ENCODE measurements around the gene OSGIN1.
"Not testable (repeated sequence)": the region's sequence is repeated elsewhere in the genome, so short reads cannot be mapped to it uniquely, and the experiment has no call there.

OSGIN1 gene

DNA sequence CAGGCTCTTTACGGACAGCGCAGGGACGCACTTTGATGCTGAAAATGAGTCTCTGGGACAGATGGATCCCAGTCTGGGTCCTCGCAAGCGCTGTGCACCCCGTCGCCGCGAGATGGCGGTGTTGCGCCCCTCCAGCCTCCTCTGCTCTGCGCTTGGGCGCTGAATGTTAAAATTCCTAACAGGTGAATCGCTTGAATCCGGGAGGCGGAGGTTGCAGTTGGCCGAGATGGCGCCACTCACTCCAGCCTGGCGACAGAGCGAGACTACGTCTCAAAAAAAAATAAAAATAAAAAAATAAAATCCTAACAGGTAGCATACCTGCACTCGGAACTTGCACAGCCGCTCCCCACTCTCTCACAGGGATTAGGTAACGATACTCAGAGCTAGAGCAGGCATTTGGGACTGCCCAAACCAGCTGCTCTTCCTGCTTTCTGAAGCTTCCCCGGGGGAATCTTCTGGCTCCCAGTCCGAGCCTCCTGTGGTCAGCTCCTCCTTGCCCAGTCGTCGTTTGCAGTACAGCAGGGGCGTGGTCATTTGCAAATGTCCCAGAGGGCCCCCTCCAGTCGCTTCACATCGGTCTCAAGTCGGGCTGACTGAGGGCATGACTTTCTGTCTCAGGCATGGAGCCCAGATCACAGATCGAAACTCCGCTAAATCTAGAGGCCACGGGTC lies 26.2 kb upstream of the OSGIN1 start:
- DNase-seq (ENCODE audit: low read depth): peak; percentile 73

DNA sequence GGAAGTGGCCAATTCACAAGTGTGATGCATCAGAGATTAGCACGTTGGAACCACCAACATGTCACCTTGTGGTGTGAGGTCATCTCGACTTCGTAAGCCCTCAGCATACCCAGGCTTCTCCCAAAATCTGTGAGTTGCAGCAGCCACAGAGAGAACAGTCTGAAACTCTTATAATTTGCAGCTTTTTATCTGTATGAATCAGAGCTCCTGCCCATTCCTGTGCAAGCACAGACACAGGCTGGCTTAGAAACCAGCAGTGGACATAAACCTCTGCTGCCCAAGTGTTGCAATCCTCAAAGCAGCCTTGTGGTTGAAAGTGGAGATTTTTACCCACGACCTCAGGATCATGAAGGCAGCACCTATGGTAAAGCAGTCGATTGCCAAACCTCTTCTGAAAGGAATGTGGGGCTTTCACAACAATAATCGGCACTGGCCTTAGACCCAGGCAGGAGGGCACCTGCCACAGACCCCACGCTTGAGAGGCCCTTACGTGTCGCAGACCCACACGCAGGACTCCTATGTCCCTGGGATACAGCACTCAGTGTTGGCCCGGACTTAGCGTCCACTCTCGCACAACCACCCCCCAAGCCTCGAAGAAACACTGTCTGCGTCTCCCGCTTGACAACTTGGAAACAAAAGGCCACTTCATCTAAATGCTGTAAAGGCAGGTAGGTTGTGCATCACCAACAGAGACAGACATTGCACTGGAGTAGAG lies 24.5 kb upstream of the OSGIN1 start:
- DNase-seq (ENCODE audit: low read depth): peak; percentile 59

DNA sequence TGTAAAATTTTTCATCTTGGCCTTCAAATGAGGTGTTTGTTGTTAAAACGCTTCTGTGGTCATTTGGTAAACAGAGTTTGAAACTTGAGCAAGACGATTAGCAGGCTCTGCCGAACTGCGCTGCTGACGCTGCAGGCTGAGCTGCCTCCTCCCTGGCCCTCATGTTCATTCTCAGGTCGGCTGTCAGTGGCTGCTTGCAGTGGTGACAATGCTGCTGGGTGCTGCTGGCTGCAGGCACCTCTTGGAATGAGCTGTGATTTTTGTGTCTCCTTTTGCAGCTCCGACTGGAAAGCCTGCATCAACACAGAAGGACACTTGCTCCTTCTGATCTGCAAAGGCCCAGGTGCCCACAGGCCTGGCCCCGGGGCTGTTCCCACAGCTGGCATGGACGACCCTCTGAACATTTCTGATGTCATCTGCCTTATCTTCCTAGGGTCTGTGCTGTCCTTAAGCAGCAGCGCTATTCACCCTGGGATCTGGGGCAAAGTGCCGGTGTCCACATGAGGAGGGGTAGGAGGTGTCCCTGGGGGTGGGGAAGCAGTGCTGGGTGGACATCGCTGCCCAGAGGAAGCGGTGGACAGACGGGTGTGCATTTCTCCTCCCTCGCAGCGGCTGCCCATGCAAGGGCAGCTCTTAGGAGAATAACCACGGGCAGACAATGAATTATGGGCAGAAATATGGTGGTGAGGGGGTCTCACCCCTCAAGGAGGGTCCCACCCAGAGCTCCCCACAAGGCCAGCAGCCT lies 23.1 kb upstream of the OSGIN1 start:
- no peak for DNase-seq (ENCODE audit: low read depth)

DNA sequence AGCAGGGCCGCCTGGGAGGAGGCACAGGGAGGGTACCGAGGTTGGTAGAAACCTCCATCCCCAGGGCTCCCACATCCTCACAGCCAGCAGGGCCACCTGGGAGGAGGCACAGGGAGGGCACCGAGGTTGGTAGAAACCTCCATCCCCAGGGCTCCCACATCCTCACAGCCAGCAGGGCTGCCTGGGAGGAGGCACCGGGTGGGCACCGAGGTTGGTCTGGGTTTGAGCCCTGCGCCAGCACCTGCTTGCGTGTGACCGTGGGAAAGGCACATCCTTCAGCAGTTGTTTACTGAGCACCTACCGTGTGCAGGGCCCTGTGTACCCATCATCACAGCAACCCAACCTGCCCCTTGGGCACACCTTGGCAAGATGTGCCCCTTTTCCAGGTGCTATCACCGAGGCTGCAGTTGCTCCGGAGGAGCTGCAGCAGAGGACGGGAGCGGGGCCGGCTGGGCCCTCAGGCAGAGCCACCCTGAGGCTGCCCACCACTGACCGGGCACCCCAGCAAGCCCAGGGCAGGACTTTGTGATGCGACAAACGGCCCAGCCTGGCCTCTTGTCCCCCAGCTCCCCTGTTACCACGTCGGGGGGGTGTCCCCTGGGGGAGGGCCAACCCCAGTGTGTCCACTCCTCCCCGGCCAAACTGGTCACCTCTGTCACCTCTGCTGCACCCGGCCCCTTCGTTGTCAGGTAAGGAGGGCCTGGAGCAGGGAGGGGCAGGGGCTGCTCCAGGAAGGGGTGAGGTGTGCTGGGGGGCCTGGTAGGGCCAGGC lies 22.1 kb upstream of the OSGIN1 start:
- DNase-seq (ENCODE audit: low read depth): no peak

DNA sequence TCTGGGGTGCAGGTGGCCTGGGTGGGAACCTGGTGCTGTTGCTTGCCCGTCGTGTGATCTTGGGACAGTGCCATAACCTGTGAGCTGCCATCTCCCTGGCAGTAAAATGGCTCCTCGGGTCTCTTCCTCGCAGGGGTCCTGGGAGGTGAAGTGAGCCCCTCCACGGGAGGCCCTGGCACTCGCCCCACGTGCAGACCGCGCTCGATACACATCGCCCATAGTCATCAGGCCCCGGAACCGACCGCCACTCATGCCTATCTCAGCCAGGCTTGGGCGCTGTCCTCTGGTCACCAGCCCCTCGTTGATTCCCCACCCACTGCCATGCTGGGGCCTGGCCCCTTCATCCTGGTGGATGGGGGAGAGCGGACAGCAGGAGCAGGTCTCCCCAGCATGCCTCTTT lies 21.5 kb upstream of the OSGIN1 start:
- DNase-seq (ENCODE audit: low read depth): no peak

DNA sequence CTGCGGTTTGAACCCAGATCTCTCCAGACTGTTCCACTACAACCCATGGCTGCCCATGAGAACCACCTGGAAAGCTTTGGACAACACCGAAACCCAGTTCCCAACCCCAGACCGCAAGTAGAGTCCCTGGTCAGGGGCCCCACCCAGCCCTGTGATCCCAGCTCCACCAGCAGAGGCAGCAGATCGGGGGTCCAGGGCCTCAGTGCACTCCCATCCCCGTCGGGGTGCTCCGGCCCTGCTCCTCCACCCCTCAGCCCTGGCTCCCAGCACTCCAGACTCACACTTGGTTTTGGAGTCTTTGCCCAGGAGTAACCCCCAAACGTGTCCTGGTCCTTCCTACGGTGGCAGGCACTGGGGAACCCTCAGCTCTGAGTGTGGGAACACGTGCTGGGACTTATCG lies 20.7 kb upstream of the OSGIN1 start:
- no peak for DNase-seq (ENCODE audit: low read depth)

DNA sequence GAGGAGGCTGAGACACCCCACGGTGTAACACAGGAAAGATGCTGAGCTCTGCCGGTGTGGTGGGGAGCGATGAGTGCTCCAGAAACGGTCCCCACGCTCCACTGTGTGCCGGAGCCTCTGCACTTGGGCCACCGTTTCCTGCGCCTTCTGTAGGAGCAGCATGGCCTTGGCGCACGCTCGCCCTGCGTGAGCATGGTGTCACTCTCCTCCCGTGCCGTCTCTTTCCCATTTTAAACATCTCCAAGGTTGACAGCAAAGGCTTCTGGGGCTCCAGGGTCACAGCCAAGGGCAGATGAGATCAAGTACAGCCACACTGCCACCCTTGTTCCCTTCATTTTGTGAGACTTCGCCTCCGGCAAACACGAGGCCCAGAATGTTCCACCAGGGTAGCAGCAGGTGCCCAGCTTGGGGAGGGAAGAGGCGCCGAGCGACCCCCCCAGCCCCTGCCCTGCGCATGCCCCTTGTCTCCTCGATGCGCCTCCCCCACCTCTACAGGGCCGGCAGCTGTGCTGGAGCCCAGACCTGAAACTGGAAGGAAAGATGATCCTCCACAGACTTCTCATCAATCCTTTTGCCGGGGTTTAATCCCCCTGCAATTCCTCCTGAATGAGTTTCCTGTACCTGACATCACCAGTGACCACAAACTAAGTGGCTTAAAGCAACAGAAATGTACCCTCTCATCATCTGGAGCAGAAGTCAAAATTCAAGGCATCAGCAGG lies 19.9 kb upstream of the OSGIN1 start:
- no peak for DNase-seq (ENCODE audit: low read depth)

DNA sequence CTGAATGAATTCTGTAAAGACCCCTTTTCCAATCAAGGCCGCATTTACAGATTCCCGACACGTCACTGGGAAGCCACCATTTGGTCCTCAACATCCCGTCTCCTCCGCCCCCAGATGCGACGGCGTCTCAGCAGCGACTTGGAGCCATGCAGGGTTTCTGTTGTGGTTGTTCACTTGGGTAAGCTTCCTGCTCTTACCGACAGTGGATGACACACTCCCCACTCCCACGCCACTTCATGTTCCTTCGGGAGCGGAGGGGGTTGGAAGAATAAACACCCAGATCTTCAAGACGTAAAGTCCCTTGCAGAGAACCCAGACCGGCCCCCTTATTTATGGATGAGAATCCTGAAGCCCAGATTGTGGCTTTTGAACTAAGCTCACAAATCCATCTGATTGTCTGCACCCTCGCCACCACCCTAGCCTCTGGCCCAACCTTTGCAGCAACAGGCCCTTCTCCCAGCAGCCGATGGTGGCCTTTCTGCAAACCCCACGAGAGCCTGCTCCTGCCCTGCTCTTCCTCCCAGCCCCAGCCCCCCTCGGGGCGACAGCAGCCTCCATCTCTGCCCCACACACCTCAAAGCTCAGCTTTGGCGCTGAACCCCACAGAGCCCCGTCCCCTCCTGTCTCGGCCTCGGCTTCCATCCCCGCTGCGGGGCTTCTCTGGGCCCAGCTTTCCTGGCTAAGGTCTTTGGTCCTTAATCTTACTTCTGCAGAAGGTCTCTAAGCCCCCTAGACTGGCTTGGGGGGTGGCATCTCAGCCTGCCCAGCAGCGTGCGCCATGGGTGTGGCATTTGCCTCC lies 19.0 kb upstream of the OSGIN1 start:
- DNase-seq (ENCODE audit: low read depth): no peak

DNA sequence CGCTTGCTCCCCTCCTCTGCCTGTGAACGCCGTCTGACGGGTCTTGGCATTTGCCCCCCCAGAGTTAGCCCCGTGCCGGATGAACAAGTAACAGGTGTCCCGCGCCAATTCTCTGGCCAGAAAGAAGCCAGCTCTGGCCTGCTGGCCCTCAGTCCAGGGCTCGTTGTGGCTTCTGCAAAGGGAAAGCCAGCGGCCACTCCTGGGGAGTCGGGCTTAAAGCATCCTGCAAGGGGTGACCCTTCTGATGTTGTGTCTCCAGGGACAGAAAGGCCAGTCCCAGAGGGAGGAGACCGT lies 18.4 kb upstream of the OSGIN1 start:
- no peak for DNase-seq (ENCODE audit: low read depth)

DNA sequence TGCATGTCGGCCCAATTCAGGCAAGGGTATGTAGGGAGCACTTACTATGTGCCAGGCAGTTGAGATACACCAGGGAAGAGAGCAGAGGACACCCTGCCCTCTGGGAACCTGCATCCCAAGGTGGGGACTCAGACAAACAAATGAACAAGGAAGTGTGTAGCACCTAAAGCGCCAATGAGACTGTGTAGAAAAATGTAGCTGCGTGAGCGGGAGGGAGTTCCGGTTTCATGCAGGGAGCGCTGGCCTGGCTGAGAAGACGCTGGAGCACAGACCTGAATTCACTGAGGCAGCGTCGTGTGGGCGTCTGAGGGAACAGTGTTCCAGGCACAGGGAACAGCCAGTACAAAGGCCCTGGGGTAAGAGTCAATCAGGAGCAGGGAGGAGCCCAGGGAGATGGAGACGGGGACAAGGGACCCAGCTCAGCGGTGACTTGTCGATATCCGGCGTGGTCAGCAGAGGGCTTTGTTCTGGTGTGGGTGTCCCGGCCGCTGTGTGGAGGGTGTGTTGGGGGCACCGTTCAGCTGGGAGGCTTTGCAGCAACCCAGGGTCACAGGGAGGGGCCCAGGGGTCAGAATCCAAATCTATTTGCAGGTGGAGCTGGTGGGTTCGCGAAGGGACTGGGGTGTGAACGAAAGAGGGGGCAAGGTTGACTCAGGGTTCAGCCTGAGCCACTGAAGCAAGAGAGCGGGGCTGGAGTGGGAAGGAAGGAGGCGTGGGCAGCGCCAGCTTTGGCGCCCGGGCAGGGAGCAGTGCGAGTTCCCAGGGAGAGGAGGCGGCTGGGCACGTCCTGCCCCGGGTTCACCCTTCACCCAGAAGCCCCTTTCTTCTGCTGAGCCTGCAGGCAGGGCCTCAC lies 17.8 kb upstream of the OSGIN1 start:
- no peak for DNase-seq (ENCODE audit: low read depth)

DNA sequence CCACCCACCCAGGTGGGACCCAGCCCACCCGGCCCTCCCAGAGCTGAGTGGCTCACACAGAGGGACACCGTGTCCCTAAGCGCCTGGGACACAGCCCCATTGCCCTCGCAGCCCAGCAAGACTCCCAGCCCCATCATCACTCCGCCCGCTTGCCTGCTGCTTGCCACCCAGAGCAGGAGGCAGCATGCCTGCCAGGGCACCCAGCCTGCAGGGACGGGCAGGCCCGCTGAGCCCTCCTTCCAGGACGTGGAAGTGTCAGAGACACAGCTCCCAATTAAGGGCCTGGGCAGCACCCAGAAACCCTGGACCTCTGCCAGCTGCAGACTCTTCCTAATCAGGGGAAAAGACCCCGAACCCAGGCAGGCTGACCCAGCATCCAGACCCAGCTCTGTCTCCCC lies 17.2 kb upstream of the OSGIN1 start:
- no peak for DNase-seq (ENCODE audit: low read depth)

DNA sequence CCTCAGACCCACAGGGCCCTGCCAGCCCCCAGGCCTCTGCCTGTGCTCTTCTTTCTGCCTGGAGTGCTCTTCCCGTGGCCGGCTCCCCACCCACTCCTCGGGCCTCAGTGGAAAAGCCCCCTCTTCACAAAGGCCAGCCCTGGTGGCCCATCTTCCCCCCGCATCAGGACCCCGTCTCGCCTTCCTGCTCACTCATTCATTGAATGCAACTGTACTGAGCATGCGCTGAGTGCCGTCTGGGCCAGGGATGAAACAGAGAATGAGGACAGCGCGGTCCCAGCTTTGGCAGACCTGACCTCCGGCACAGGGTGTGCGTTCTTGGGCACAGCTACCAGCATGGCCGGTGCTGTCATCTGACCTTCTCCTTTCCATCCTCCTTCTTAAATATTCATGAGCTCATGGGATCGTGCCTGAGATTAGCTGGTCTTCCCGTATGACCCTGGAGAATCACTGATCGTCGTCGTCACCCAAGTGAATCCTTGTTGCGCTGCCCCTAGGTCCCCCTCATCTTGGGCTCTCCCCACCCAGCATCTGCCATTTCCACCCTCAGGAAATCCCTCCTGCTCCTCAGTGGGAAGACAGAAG lies 16.4 kb upstream of the OSGIN1 start:
- no peak for DNase-seq (ENCODE audit: low read depth)

DNA sequence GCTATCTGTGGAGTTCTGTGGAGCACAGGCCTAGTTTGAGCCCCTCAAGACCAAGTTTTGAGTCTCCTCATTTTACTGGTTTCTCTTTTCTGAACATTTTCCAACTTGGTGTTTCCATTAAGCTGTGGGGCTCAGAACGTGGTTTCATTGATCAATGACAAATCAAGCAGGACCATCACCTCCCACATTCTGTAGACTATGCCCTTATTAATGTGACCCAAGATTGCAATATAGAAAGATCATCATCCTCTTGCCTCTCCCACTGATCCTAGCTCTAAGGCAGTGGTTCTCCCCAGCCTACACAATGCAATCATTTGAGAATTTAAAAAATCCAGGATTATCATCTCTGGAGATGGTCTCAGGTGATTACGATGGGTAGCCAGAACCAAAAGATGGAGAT lies 15.8 kb upstream of the OSGIN1 start:
- no peak for DNase-seq (ENCODE audit: low read depth)

DNA sequence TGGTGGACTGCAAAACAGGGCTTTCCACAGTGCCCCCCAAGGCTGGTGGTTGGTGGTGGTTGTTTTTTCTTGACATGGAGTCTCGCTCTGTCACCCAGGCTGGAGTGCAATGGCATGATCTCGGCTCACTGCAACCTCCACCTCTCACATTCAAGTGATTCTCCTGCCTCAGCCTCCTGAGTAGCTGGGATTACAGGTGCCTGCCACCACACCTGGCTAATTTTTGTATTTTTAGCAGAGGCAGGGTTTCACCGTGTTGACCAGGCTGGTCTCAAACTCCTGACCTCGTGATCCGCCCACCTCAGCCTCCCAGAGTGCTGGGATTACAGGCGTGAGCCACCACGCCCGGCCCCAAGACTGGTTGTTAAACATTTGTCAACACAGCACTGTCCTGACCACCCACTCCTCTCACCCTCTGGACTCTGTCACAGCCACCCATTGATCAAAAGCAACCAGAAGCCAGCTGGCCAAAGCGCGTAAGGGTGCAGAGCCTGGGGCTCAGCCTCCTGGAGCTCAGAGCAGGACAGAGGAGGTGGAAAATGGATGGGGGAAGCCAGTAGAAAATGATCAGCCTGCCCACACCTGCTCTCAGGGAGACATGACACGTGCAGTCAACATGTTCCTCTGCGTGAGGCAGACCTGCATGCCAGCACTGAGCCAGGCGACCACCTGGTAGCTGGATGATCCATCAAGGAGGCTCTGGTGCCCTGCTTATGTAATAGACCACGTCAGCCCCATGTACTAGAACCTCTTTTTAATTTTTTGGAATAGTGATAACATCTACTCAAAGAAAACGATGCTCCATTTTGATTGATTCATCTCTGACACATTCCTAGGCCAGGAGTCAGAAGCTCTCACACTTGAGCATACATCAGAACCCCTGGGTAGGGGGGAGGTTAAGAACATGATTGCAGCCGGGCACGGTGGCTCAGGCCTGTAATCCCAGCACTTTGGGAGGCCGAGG lies 14.8 kb upstream of the OSGIN1 start:
- DNase-seq (ENCODE audit: low read depth): no peak

DNA sequence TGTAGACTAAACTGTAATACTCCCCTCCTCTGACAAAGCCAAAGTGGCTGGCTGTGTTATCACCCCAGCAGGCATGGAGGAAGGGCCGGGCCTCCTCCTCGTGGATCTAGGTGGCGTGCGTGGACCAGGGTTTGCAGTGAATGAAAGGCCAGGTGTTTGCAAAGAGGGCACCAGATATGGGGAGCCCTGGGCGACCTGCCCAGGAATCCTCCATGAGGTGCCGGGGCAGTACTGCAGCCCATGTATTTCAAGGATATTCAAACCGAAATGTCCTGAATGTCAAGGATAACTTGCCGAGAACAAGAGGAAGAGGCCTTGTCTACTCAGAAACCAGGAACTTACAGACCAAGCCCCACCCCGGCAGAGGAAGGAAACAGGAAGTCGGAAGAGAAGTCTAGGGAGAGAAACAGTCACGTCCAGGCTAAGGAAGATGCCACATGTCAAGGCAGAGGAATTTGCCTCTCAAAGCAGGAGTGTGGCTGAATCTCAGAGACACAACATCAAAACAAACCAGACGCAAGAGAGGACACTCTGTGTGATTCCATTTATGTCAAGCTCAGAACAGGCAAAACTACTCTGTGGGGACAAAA lies 13.7 kb upstream of the OSGIN1 start:
- DNase-seq (ENCODE audit: low read depth): peak; percentile 18

DNA sequence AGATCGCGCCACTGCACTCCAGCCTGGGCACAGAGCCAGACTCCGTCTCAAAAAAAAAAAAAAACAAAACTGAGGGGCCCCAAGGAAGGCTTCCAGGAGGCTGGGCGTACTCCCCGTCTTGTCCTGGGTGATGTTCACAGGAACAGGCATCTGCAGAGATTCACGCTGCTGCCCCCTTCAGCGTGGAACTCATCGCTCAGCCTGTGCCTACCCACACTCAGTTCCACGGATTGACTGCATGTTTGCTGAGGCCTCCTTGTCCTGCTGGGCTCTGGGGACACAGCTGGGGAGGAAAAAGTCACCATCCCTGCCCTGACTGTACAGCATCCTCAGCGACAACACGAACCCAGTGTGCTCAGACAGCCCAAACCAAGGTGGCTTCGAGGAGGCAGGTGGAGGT lies 12.9 kb upstream of the OSGIN1 start:
- DNase-seq (ENCODE audit: low read depth): no peak

DNA sequence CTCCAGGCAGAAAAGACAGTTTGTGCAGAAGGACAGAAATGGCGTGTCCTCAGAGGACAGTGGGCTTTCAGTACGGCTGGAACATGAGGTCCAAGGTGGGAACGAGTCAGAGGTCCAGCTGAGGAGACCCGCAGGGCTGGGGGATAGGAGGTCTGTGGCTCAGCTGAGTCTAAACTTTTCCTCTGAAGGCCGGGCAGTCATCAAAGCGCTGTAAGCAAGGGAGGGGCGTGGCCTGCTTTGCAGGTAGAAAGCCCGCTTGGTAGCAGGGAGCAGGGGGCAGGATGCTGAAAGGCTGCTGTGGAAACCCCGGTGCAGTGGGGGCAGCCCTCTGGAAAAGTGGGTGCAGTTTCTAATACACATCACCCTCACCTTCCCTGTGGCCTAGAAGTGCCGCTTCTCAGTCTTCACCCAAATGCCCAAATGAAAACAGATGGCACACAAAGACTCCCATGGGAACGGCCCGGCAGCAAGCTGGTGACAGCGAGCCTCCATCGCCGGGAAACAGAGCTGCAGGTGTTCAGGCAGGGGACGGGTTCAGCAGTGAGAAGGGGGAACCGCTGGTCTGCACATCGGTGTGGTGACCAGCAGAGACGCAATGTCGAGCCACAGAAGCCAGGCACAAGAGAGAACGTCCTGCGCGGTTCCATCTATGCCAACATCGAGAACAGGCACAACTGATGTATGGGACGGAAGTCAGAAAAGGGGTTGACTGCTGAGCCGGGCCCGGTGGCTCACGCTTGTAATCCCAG lies 12.2 kb upstream of the OSGIN1 start:
- no peak for DNase-seq (ENCODE audit: low read depth)

DNA sequence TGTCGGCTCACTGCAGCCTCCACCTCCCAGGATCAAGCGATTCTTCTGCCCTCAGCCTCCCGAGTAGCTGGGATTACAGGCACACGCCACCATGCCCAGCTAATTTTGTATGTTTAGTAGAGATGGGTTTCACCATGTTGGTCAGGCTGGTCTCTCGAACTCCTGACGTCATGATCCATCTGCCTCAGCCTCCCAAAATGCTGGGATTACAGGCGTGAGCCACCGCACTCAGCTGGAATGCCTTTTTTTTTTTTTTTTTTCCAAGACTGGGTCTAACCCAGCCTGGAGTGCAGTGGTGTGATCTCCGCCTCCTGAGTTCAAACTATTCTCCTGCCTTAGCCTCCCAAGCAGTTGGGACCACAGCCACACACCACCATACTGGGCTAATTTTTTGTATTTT lies 11.5 kb upstream of the OSGIN1 start:
- not testable (repeated sequence) for DNase-seq (ENCODE audit: low read depth)
